HCT116 (cell line): Measurements from ENCODE around the gene SRRM2. TPM values are rescaled to one million over a fixed set of nuclear protein-coding genes. Genes with fewer than 3 reads are reported as not detected.

Experiments
- ATAC-seq: fragments of 200-7000 bp; cut with Tn5 transposase; 2 replicates; pipeline ENCODE4 v1.9.1; 2020; ENCODE audit warnings: mild to moderate bottlenecking, moderate library complexity
- BruUV-seq: library from RNA; stranded (reverse); fragments of 400-500 nt; replicated peaks from 2 replicates; lab custom pipeline; 2021; lab: Mats Ljungman, UMichigan
- CTCF ChIA-PET: fragments of 300-600 bp; sonication (Branson Sonifier 250); formaldehyde crosslinking; loops from one replicate; lab custom pipeline; 2021; ENCODE audit warnings: antibody characterized with exemption; lab: Charles Lee
- POLR2A ChIA-PET: fragments of 300-600, 350-600 bp; sonication (Branson Sonifier 250); formaldehyde crosslinking; loops from one replicate; lab custom pipeline; 2021; ENCODE audit warnings: antibody characterized with exemption; lab: Charles Lee
- RAD21 ChIA-PET, 2 experiments: fragments of 300-600 bp; sonication (Branson Sonifier 250); formaldehyde crosslinking; loops; one replicate each; lab custom pipeline; 2023; ENCODE audit warnings: low total read pairs in 2 of 2; ENCODE audit not compliant: uncharacterized antibody in 2 of 2, unreplicated experiment in 2 of 2, low non-redundant PET in 1 of 2; lab: Charles Lee
- DNase-seq: peaks from one replicate; pipeline ENCODE4 v3.0.0-alpha.2; 2010; ENCODE audit warnings: low read depth, low spot score
- H2AFZ ChIP-seq: fragments of 200-600 bp; shearing (Covaris generic), sonication (generic); 2 replicates; pipeline ENCODE4 v1.6.1; 2017; ENCODE audit warnings: low read depth, mixed run types, mixed read lengths, antibody characterized with exemption, low read length; ENCODE audit not compliant: poor library complexity, severe bottlenecking
- H3K27ac ChIP-seq: 2 replicates; pipeline ENCODE4 v1.5.1; 2012; ENCODE audit warnings: low read depth, low read length
- H3K27me3 ChIP-seq: fragments of 200-600 bp; sonication (generic); 2 replicates; pipeline ENCODE4 v1.6.1; 2016; ENCODE audit warnings: mixed run types, low read length, mixed read lengths; ENCODE audit not compliant: insufficient read depth
- H3K36me3 ChIP-seq, 2 experiments: fragments of 200-500 bp in 1 of 2; fragments of 200-600 bp in 1 of 2; sonication (Bioruptor generic) in 1 of 2; sonication (generic) in 1 of 2; 2 replicates each; pipeline versions ENCODE4 v1.5.1 to v1.6.1; 2014 to 2016; ENCODE audit warnings: low read length in 2 of 2, inconsistent platforms in 1 of 2, mixed read lengths in 1 of 2, mixed run types in 1 of 2; ENCODE audit not compliant: insufficient read depth in 2 of 2, control insufficient read depth in 1 of 2
- H3K4me1 ChIP-seq, 2 experiments: fragments of 200-600 bp in 1 of 2; sonication (generic) in 1 of 2; 2 replicates each; pipeline versions ENCODE4 v1.5.1 to v1.6.1; 2012 to 2017; ENCODE audit warnings: low read length in 2 of 2, inconsistent platforms in 1 of 2, mild to moderate bottlenecking in 1 of 2, mixed read lengths in 1 of 2, mixed run types in 1 of 2, moderate library complexity in 1 of 2; ENCODE audit not compliant: insufficient read depth in 2 of 2, control insufficient read depth in 1 of 2
- H3K4me2 ChIP-seq: fragments of 200-600 bp; sonication (generic); 2 replicates; pipeline ENCODE4 v1.6.1; 2017; ENCODE audit warnings: mixed run types, low read length, mixed read lengths
- H3K4me3 ChIP-seq, 2 experiments: fragments of 200-600 bp in 1 of 2; sonication (generic) in 1 of 2; replicated peaks in 1 of 2; 2 replicates each; pipeline ENCODE4 v1.5.1; 2011 to 2016; ENCODE audit warnings: low read length in 2 of 2, control low read depth in 1 of 2, low read depth in 1 of 2, mild to moderate bottlenecking in 1 of 2, mixed read lengths in 1 of 2, mixed run types in 1 of 2
- H3K79me2 ChIP-seq: fragments of 200-600 bp; sonication (generic); 2 replicates; pipeline ENCODE4 v1.6.1; 2017; ENCODE audit warnings: mild to moderate bottlenecking, mixed run types, low read length, moderate library complexity, mixed read lengths; ENCODE audit not compliant: insufficient read depth
- H3K9ac ChIP-seq: fragments of 200-600 bp; sonication (generic); 2 replicates; pipeline ENCODE4 v1.6.1; 2016; ENCODE audit warnings: low read length, mixed read lengths
- H3K9me2 ChIP-seq: fragments of 200-600 bp; sonication (generic), shearing (Covaris generic); 2 replicates; pipeline ENCODE4 v1.6.1; 2017; ENCODE audit warnings: mixed run types, mild to moderate bottlenecking, moderate library complexity; ENCODE audit not compliant: insufficient read depth
- H3K9me3 ChIP-seq, 2 experiments: fragments of 200-500 bp in 1 of 2; fragments of 200-600 bp in 1 of 2; sonication (Bioruptor generic) in 1 of 2; sonication (generic) in 1 of 2; 2 replicates each; pipeline ENCODE4 v1.6.1; 2014 to 2017; ENCODE audit warnings: low read length in 2 of 2, mixed read lengths in 2 of 2, inconsistent platforms in 1 of 2, low read depth in 1 of 2, mild to moderate bottlenecking in 1 of 2, mixed run types in 1 of 2, moderate library complexity in 1 of 2; ENCODE audit not compliant: control insufficient read depth in 1 of 2, insufficient read depth in 1 of 2
- H4K20me1 ChIP-seq: fragments of 200-600 bp; sonication (generic), shearing (Covaris generic); 2 replicates; pipeline ENCODE4 v1.6.1; 2017; ENCODE audit warnings: mixed run types, mild to moderate bottlenecking, moderate library complexity; ENCODE audit not compliant: insufficient read depth
- ATF3 ChIP-seq: IDR thresholded peaks from 2 replicates; pipeline ENCODE4 v1.6.1; 2012
- CEBPB ChIP-seq: IDR thresholded peaks from 2 replicates; pipeline ENCODE4 v1.6.1; 2012; ENCODE audit warnings: low read depth
- CTCF ChIP-seq, 3 experiments: fragments of 200-600 bp in 1 of 3; sonication (generic) in 1 of 3; IDR thresholded peaks in 2 of 3; conservative IDR thresholded peaks in 1 of 3; 2 replicates each; pipeline ENCODE4 v1.5.1; 2012 to 2017; ENCODE audit warnings: low read depth in 2 of 3, low read length in 2 of 3, antibody characterized with exemption in 1 of 3, borderline replicate concordance in 1 of 3, control low read depth in 1 of 3, mild to moderate bottlenecking in 1 of 3, mixed read lengths in 1 of 3, mixed run types in 1 of 3, moderate library complexity in 1 of 3; ENCODE audit not compliant: insufficient read depth in 1 of 3
- FOSL1 ChIP-seq: IDR thresholded peaks from 2 replicates; pipeline ENCODE4 v1.6.1; 2012; ENCODE audit warnings: low read depth
- MAX ChIP-seq: IDR thresholded peaks from 2 replicates; pipeline ENCODE4 v1.6.1; 2012
- YY1 ChIP-seq: IDR thresholded peaks from 2 replicates; pipeline ENCODE4 v1.6.1; 2011; ENCODE audit warnings: low read length, low read depth, moderate library complexity, mild to moderate bottlenecking; ENCODE audit not compliant: insufficient replicate concordance; ENCODE audit errors: extremely low read depth
- intact Hi-C: fragments of 100-400 bp; cut with micrococcal nuclease; formaldehyde crosslinking; loops from 2 replicates; pipeline ENCODE4 v1.10.0; 2022
- total RNA-seq: library from RNA; stranded (reverse); gene quantifications from one replicate; pipeline ENCODE4 v1.2.1, GENCODE V29; 2021; ENCODE audit not compliant: unreplicated experiment

SRRM2 gene
- total RNA-seq, 1 experiment from 2014 or later: 541 TPM

GRCh38 chr16:2715519-2715918 is 36.9 kb upstream of the SRRM2 start:
- BruUV-seq: no TSS peak
- no peak for DNase-seq

More at GRCh38 chr16:2715519-2715918, 36.9 kb upstream of the SRRM2 start:
- Histone ChIP-seq H3K79me2 (no peaks in the 10 kb centered on the region), H3K9me3 (no peaks in the 10 kb centered on the region), H3K9me2 (no peaks in the 10 kb centered on the region), H4K20me1 (no peaks in the 10 kb centered on the region), H3K9ac (no peak overlapping the region), H3K36me3 (no peaks in the 10 kb centered on the region), H3K4me2 (no peak overlapping the region), H3K4me3 (no peak overlapping the region), H3K4me1 (peaks cover 6 to 17% of the 10 kb centered on the region in 2 experiments), H2AFZ (no peak overlapping the region), H3K27ac (no peak overlapping the region), H3K27me3 (no peaks in the 10 kb centered on the region)
- ChIA-PET RAD21 (no interaction called here), POLR2A (no interaction called here), CTCF (no interaction called here)
- intact Hi-C loops: no loop called here
- no peak for ATAC-seq
- TF ChIP-seq CTCF (IDR thresholded peaks at IDR 0.05 in 2 of 3, conservative IDR thresholded peaks at IDR 0.05 in 1 of 3; ENCODE audit: borderline replicate concordance in 1 of 3, insufficient read depth in 1 of 3, low read depth in 2 of 3, low read length in 2 of 3): no peak
- TF ChIP-seq MAX: no peak
- no peak for TF ChIP-seq ATF3
- TF ChIP-seq YY1: no peak
- no peak for TF ChIP-seq CEBPB
- no peak for TF ChIP-seq FOSL1
